Epidermal melanocyte (primary cell): Measurements from ENCODE around the gene COLEC12.
"Not testable (repeated sequence)": the region's sequence is repeated elsewhere in the genome, so short reads cannot be mapped to it uniquely, and the experiment has no call there.

Source experiments
- DNase-seq: peaks from one replicate; pipeline ENCODE4 v3.0.0; 2011; ENCODE audit warnings: low spot score; ENCODE audit not compliant: insufficient read length

Gene COLEC12

GRCh38 chr18:331221-331821, 169.2 kb downstream of the COLEC12 start:
- no peak for DNase-seq

- DNase-seq: no peak
These were observed 171.6 kb downstream of the COLEC12 start for GRCh38 chr18:328928-329327.

- no peak for DNase-seq
These were observed 173.7 kb downstream of the COLEC12 start for GRCh38 chr18:326846-327245.

GRCh38 chr18:323253-323622, 177.3 kb downstream of the COLEC12 start:
- DNase-seq: no peak

GRCh38 chr18:321865-322467, 178.5 kb downstream of the COLEC12 start:
- DNase-seq: no peak

- no peak for DNase-seq
These were observed 180.3 kb downstream of the COLEC12 start for GRCh38 chr18:320155-320554.

- DNase-seq: no peak
These were observed 180.8 kb downstream of the COLEC12 start for GRCh38 chr18:319720-320119.

GRCh38 chr18:318791-319291, 181.7 kb downstream of the COLEC12 start:
- no peak for DNase-seq

- DNase-seq: no peak
These were observed 182.9 kb downstream of the COLEC12 start for GRCh38 chr18:317618-318017.

GRCh38 chr18:316393-316792, 184.1 kb downstream of the COLEC12 start:
- no peak for DNase-seq

- no peak for DNase-seq
These were observed 186.6 kb downstream of the COLEC12 start for GRCh38 chr18:313931-314330.

- no peak for DNase-seq
These were observed 188.1 kb downstream of the COLEC12 start for GRCh38 chr18:312415-312814.

- no peak for DNase-seq
These were observed 190.5 kb downstream of the COLEC12 start for GRCh38 chr18:310042-310441.

GRCh38 chr18:308086-308485, 192.4 kb downstream of the COLEC12 start:
- DNase-seq: not testable (repeated sequence)

- no peak for DNase-seq
These were observed 193.8 kb downstream of the COLEC12 start for GRCh38 chr18:306608-307255.

GRCh38 chr18:305003-305501, 195.4 kb downstream of the COLEC12 start:
- DNase-seq: no peak

- no peak for DNase-seq
These were observed 196.9 kb downstream of the COLEC12 start for GRCh38 chr18:303607-304006.

GRCh38 chr18:303011-303410, 197.5 kb downstream of the COLEC12 start:
- DNase-seq: no peak

- no peak for DNase-seq
These were observed 198.4 kb downstream of the COLEC12 start for GRCh38 chr18:302097-302496.

GRCh38 chr18:297936-298335, 202.6 kb downstream of the COLEC12 start:
- no peak for DNase-seq

GRCh38 chr18:295756-296490, 204.6 kb downstream of the COLEC12 start:
- no peak for DNase-seq

GRCh38 chr18:294566-294965, 205.9 kb downstream of the COLEC12 start:
- no peak for DNase-seq
